Fibroblast of lung (primary cell): ENCODE data around the gene SORT1.

Source experiments
- CTCF ChIP-seq, 2 donors: IDR thresholded peaks in 1 of 2; conservative IDR thresholded peaks in 1 of 2; 1 replicate in 1 of 2; 2 replicates in 1 of 2; pipeline ENCODE4 v1.5.1; 2011 to 2012; ENCODE audit warnings: low read length in 2 of 2, control low read depth in 1 of 2, inconsistent platforms in 1 of 2, low read depth in 1 of 2, mild to moderate bottlenecking in 1 of 2
- EZH2 ChIP-seq: IDR thresholded peaks from 2 replicates; pipeline ENCODE4 v1.5.1; 2012; ENCODE audit warnings: low read length, control low read depth, mild to moderate bottlenecking; ENCODE audit errors: missing control alignments

- TF ChIP-seq CTCF (conservative IDR thresholded peaks at IDR 0.05 in 1 of 2, IDR thresholded peaks at IDR 0.05 in 1 of 2; ENCODE audit: low read depth in 1 of 2, low read length in 2 of 2) (no peak), EZH2 (no peak)
Measured at GRCh38 chr1:109280862-109281261, 116.9 kb downstream of the SORT1 start.
